Gastrocnemius medialis (tissue), 4 donors: Measurements from ENCODE around the gene LRRN3.

Experiments
- POLR2A ChIP-seq, 2 donors: fragments of 450-650 bp; IDR thresholded peaks; one replicate each; pipeline ENCODE4 v1.6.1; 2017; ENCODE audit warnings: antibody characterized with exemption in 2 of 2, mild to moderate bottlenecking in 2 of 2, moderate library complexity in 2 of 2
- TF ChIP-seq, protein P1 (sequence below), 5 experiments: fragments of 450-650 bp in 3 of 5; fragments of 200-600 bp in 2 of 5; sonication (generic) in 2 of 5; IDR thresholded peaks in 4 of 5; conservative IDR thresholded peaks in 1 of 5; 1 replicate in 4 of 5; 2 replicates in 1 of 5; pipeline ENCODE4 v1.5.1; 2016 to 2019; ENCODE audit warnings: antibody characterized with exemption in 5 of 5, mild to moderate bottlenecking in 3 of 5, moderate library complexity in 3 of 5

DNA sequence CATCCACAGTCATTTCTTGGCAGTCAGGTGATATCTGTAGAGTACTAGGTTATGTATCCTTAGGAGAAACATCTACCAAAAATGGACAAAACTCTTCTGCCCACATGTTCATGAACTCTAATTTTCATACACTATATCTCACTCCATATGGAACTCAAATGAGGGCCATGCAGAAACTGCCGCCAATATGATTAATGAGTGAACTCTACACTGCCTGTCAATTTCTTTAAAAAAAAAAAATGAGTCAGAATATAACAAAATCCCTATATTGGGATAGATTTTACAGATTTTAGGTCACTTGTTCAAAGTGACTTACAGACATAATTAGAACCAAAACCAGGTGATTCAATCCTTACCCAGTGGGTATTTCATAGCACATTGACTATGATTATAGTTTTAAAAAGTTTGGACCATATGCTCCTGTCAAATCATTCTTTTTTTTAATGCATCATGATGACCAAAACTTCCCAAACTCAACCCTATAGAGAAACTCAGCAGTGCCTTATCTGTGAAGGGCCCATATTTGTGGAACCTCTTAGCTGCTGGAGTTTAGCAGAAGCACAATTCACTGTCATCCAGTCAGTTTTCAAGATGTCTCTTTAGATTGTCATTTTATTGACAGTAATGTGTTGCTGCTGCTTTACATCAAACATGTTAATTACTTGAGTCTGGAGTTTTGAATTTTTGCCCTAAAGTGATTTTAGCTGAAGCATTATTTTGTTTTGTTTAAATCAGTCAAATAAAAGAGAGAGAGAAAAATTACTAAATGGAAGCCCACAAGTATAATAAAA lies 11.1 kb downstream of the LRRN3 start:
- TF ChIP-seq, protein P1, sequence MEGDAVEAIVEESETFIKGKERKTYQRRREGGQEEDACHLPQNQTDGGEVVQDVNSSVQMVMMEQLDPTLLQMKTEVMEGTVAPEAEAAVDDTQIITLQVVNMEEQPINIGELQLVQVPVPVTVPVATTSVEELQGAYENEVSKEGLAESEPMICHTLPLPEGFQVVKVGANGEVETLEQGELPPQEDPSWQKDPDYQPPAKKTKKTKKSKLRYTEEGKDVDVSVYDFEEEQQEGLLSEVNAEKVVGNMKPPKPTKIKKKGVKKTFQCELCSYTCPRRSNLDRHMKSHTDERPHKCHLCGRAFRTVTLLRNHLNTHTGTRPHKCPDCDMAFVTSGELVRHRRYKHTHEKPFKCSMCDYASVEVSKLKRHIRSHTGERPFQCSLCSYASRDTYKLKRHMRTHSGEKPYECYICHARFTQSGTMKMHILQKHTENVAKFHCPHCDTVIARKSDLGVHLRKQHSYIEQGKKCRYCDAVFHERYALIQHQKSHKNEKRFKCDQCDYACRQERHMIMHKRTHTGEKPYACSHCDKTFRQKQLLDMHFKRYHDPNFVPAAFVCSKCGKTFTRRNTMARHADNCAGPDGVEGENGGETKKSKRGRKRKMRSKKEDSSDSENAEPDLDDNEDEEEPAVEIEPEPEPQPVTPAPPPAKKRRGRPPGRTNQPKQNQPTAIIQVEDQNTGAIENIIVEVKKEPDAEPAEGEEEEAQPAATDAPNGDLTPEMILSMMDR (IDR thresholded peaks at IDR 0.05 in 4 of 5, conservative IDR thresholded peaks at IDR 0.05 in 1 of 5) = no peak
- no peak for TF ChIP-seq POLR2A (IDR thresholded peaks at IDR 0.05)
